Ramos (cell line): ENCODE measurements around the gene PATL2.
"Not testable (repeated sequence)": the region's sequence is repeated elsewhere in the genome, so short reads cannot be mapped to it uniquely, and the experiment has no call there.

ENCODE experiments used
- in situ Hi-C: fragments of 300-500 bp; cut with MboI; formaldehyde crosslinking; loops from one replicate; pipeline ENCODE4 v1.14.3; 2022; ENCODE audit warnings: low sequenced_read_pairs; ENCODE audit not compliant: unreplicated experiment

PATL2 gene

DNA sequence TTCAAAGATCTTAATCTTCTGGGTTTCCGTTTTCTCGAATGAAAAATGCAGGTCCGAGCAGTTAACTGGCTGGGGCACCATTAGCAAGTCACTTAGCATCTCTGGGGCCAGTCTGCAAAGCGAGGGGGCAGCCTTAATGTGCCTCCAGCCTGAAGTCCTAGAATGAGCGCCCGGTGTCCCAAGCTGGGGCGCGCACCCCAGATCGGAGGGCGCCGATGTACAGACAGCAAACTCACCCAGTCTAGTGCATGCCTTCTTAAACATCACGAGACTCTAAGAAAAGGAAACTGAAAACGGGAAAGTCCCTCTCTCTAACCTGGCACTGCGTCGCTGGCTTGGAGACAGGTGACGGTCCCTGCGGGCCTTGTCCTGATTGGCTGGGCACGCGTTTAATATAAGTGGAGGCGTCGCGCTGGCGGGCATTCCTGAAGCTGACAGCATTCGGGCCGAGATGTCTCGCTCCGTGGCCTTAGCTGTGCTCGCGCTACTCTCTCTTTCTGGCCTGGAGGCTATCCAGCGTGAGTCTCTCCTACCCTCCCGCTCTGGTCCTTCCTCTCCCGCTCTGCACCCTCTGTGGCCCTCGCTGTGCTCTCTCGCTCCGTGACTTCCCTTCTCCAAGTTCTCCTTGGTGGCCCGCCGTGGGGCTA lies at the start of gene PATL2, which contains the start of gene B2M:
TSS of gene PATL2 (minus strand) at position 228 of the 647 bp plus-strand sequence. CDS start 34,833 bp downstream, outside the sequence.
TSS of gene B2M (plus strand) at position 422 of the 647 bp plus-strand sequence. CDS start at position 452, 30 bp downstream.
- in situ Hi-C loops = loop anchor here (25.0 kb wide), 2 partner anchors 851 to 924 kb away; partner anchors contain the start of genes ELL3 and SERF2

DNA sequence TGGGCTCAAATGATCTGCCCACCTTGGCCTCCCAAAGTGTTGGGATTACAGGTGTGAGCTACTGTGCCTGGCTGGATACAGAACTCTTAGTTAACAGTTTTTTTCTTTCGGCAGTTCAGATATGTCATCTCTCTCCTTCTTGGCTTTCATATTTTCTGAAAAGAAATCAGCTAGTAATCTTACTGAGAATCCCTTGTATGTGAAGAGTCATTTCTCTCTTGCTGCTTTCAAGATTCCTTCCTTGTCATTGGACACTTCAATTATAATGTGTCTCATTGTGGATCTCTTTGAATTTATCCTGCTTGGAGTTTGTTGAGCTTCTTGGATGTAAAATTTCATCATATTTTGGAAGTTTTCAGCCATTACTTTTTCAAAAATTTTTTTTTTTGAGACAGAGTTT lies 42.2 kb upstream of the PATL2 start:
- in situ Hi-C loops = no loop called here

DNA sequence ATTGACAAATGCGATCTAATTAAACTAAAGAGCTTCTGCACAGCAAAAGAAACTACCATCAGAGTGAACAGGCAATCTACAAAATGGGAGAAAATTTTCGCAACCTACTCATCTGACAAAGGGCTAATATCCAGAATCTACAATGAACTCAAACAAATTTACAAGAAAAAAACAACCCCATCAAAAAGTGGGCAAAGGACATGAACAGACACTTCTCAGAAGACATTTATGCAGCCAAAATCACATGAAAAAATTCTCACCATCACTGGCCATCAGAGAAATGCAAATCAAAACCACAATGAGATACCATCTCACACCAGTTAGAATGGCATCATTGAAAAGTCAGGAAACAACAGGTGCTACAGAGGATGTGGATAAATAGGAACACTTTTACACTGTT lies 32.3 kb upstream of the PATL2 start:
- in situ Hi-C loops = not testable (repeated sequence)

DNA sequence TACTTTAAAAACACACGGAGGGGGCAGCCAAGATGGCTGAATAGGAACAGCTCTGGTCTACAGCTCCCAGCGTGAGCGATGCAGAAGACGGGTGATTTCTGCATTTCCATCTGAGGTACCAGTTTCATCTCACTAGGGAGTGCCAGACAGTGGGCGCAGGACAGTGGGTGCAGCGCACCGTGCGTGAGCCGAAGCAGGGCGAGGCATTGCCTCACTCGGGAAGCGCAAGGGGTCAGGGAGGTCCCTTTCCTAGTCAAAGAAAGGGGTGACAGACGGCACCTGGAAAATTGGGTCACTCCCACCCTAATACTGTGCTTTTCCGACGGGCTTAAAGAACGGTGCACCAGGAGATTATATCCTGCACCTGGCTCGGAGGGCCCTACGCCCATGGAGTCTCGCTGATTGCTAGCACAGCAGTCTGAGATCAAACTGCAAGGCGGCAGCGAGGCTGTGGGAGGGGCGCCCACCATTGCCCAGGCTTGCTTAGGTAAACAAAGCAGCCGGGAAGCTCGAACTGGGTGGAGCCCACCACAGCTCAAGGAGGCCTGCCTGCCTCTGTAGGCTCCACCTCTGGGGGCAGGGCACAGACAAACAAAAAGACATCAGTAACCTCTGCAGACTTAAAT lies 28.2 kb upstream of the PATL2 start:
- in situ Hi-C loops = loop anchor here (10.0 kb wide), 1 partner anchor 155 kb away; no protein-coding TSS in a partner anchor

DNA sequence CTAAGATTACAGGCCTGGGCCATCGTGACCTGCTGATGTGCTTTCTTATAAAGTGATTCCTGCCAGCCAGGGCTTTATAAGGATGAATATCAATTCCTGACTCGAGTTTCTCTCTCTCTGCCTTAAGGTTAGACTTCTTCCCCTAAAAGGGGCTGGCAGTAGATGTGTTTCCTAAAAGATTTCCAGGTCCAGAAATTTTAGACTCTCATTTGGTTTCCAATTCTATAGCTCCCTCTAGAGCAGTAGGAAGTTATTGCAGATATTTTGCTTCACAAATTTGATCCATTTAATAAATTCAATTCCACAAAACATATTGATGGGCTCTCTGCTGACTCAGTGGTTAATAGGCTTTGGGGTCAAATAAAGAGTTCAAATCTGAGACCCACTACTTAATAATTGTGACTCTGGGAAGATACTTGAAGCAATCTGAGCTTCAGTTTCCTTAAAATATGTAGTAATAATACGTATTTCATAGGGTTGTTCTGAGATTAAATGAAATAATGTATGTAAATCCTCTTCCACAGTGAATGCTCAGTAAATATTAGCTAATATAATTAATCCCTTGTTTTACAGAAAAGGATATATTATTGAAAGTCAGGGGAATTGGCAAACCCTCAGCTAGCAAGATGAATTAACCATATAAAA lies 27.3 kb upstream of the PATL2 start:
- in situ Hi-C loops = loop anchor here (10.0 kb wide), 1 partner anchor 154 kb away; no protein-coding TSS in a partner anchor

DNA sequence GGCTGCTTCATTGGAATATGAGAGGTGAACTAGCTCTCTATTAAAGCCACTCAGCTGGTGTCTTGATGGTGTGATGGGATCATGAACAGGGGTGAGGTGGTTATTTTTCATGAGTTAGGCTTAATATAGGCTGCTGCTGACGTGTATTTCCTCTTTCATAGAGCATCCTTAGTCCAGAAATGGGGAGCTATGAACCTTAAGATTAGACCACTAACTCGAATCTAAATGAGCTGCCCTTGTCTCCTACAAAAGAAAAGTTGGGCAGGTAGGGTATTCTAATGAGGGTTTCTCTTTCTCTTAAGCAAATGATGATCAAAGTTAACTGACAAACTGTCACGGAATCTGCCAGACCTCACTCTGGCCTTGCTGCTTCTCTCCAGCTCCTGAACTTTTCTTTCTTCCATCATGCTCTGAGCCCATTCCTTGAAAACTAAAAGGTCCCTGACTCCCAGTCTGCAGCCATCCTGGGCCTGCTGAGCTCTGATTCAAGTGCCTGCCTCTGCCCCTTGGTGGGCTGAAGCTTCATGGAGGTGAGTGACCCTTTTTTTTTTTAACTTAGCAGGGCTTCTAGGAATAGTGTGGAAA lies 25.1 kb upstream of the PATL2 start, which contains the start of gene TRIM69:
TSS of gene TRIM69 (plus strand) at position 348 of the 585 bp plus-strand sequence. CDS start at position 525, 177 bp downstream.
- in situ Hi-C loops = loop anchor here (10.0 kb wide), 1 partner anchor 151 kb away; no protein-coding TSS in a partner anchor

DNA sequence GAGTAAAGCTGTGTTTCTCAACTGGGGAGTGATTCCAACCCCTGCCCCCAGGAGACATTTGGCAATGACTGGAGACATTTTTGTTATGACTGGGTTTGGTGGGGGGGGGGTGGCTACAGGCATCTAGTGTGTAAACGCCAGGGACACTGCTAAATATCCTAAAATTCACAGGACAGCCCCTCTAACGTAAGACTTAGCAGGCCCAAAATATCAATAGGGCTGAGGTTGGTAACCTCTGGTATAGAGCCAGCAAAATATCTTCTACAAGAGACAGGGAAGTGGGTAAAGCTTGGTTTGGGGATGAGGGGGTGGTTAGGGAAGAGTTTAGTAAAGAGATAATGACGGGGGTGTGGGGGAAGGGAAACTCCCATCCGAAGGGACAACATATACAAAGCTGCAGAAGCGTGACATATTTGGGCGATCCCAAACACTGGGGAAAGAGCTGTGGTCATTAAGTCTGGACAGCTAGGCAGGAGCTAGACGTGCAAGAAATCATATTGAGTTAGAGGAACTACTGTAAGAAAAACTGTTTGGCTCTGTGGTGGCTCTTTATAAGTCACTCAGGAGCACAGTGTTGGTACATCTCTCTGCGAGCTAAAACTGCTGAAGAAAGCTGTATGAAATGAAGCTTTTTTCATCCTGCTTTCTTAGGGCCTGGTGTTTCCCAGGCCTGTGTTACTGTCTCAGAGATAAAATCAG lies 24.5 kb upstream of the PATL2 start:
- in situ Hi-C loops = loop anchor here (10.0 kb wide), 1 partner anchor 151 kb away; no protein-coding TSS in a partner anchor

DNA sequence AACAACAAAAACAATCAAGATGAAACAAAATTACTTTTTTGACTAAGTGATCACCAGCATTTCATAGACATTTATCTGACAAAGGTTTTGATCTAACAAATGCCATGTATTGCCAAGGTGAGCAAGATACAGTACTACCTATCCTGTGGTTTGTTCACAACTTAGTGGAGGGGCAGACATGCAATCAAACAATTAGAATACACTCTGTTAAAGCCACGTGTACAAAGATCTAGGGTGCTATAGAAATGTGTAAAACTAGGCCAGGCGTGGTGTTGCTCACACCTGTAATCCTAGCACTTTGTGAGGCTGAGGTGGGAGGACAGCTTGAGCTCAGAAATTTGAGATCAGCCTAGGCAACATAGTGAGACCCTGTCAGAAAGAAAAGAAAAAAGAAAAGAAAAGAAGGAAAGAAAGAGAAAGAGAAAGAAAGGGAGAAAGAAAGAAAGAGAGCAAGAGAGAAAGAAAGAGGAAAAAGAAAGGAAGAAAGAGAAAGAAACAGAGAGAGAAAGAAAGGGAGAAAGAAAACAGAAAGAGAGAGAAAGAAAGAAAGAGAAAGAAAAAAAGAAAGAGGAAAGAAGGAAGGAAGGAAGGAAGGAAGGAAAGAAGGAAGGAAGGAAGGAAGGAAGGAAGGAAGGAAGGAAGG lies 23.8 kb upstream of the PATL2 start:
- in situ Hi-C loops = loop anchor here (10.0 kb wide), 1 partner anchor 150 kb away; no protein-coding TSS in a partner anchor

DNA sequence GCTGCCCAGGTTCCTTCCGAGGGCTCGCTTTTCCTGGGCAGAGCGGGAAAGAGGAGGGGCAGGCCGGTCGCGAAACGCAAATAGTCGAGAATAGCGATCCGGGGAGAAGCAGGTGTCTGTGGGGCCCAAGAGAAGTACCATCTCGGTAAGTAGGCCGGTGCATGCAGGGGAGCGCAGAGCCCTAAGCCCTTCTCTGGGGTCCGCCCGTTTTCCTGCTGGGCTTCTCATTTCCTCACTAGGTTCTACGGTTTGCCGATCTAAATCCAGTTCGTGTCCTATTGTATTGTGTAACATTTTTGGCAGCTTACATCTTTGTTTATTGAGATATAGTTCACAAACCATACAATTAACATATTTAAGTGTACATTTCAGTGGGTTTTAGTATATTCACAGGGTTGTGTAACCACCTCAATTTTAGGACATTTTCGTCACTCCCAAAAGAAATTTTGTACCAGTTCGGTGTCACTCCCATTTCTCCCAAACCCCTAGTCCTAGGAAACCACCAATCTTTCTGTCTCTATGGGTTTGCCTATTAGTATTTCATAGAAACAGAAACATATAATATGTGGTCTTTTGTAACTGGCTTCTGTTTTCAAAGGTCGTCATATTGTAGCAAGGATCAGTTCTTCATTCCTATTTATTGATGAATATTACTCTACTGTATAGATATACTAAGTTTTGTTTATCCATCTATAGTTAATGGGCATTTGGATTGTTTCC lies 18.4 kb upstream of the PATL2 start:
- in situ Hi-C loops = loop anchor here (10.0 kb wide), 1 partner anchor 145 kb away; no protein-coding TSS in a partner anchor

DNA sequence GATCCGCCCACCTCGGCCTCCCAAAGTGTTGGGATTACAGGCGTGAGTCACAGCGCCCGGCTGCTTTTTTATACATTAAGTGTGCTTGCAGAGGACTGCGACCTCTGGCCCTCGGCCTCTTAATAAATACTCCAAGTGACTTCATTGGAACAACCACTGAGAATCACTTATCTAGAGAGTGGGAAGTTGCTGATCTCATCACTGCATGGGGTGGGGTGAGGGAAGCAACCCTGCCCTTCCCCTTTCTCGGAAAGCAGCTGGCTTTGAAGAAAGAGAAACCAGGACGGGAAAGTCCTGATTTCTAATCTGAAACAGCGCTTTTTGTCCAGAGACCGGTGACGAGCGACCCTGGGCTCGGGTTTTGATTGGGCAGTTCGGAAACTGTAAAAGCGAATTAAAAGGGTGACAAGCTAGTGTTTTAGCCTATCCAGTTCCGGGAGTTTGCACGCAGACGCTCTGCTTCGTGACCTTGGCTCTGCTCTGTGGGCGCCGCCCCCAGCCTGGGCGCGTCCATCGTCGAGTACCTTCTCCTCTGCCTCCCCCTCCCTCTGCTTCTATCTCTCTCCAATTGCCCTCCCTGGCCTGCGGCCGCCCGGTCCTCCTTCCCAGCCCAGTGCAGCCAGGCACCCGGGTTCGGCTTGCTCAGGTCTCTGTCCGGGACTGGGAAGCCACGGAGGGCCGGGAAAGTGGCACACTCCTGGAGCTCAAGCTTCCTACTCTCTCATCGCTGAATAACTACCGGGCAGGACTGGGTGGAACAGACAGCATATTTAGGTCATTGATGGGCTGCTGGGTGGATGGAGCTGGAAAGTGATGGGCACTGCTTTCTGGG lies 17.7 kb upstream of the PATL2 start:
- in situ Hi-C loops = no loop called here

DNA sequence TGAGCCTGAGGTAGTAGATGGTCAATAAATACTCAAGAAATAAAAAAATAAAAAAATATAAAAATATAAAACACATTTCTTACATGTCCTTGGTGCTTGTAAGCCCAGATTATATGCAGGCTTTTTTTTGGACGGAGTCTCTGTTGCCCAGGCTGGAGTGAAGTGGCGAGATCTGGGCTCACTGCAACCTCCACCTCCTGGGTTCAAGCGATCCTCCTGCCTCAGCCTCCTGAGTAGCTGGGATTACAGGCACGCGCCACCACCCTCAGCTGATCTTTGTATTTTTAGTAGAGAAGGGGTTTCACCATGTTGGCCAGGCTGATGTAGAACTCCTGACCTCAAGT lies 17.1 kb upstream of the PATL2 start:
- in situ Hi-C loops = not testable (repeated sequence)

DNA sequence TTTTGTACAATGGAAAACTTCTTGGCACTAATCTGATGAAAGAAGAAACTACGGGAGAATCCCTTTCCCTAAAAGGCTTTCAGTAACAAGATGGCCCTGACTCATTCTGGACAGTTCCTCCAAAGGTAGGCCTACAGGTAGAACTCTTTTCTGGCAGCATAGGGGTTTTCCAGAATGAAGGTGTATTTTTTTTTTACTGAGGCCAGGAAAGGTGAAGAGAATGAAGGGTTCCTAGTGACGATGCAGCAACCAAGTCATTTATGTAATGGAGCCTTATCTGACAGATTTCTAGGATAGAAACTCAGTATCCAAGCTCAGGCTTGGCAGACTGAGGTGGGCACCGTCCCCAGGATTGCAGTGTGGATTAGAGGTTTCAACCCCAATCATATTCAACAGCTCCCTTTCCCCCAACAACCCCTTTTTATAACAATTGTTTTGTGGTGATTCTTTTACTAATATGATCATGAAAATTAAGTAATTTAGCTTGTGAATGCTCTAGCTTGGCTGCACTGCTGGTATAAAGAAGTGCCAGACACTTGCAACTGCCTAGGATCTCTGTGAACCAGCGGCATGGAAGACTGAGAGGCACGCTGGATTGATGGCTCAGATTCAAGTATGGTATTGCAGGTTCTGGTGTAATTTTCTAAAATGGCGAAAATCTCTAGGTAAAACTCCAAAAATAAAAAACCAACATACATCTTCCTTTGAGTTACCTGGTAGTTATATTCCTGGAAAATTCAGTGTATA lies 16.5 kb upstream of the PATL2 start:
- in situ Hi-C loops = no loop called here

DNA sequence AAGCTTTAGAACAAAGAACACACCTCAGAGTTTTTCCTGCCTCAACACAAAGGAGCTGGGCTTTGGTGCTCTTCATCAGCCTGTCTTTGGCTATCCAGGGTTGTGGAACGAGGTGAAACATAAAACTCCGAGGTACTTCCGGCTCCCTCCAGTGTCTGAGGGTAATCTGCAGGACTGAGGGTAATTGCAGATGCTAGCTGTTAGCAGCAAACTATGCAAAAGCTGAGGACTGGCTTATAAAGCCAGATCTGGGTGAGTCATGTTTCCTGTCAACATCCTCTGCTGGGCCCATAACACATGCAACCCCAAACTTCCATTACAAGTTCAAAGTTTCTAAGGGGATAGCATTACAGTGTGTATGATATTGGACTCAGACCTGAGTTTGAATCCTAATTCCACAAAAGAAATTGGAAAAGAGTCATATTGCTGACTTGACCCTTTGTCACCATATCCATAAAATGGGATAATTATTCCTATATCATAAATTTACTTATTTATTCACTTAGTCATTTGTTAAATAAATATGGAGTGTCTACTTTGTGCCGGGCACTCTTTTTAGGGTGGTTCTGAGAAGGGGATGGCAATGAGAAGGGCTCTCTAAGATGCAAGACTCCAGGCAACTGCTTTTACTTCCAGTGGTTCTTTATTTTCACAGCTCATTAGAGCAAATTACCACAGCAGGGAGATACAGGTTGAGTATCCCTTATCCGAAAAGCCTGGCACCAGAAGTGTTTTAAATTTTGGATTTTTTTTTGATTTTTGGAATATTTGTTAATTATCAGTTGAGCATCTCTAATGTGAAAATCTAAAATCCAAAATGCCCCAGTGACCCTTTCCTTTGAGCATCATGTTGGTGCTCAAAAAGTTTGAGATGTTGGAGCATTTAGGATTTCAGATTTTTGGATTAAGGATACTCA lies 15.7 kb upstream of the PATL2 start:
- in situ Hi-C loops = no loop called here

DNA sequence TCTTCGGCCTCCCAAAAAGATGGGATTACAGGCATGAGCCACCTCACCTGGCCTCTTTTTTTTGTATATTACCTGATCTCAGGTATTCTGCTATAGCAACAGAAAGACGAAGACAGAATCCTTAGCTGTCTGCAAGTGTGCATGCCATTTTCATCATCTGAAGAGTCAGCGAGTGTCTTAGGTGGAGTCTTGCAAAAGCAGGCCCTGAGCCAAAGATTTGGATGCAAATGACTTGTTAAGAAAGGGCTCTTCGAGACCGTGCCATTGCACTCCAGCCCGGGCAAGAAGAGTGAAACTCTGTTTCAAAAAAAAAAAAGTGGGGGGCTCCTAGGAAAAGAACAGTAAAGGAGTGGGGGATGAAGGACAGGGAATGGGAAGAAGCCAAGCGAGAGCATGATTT lies 15.0 kb upstream of the PATL2 start:
- in situ Hi-C loops = no loop called here

DNA sequence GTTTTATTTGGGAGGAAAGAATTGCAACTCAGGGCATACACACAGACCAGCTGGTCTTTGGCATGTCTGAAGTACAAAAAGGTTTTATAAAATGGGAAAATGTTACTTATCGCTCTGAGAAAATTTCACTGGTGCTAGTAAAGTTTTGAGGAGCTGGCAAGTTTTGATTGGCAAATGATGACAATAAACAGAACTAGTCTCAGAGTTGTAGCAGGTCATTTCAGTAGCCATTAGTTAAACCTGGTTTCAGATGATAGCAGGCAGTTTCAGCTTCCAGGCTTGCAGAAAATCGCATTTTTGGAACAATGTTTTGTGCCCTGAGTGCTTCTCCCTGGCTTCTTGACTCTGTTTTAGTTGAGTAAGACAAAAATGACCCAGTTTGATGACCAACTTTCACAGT lies 10.9 kb upstream of the PATL2 start:
- in situ Hi-C loops = loop anchor here (25.0 kb wide), 2 partner anchors 840 to 935 kb away; partner anchors contain the start of genes ELL3 and SERF2
